ENCODE measurements around the gene FTCD.

GRCh38 chr21:46165098-46165497 is 9.7 kb upstream of the FTCD start:
- TF ChIP-seq MTA2 (IDR thresholded peaks at IDR 0.05; ENCODE audit: low read depth) (no peak), NRF1 (conservative IDR thresholded peaks at IDR 0.05; ENCODE audit: low read depth, low read length) (no peak), POLR2AphosphoS5 (IDR thresholded peaks at IDR 0.05; ENCODE audit: low read length) (no peak), ESRRA (IDR thresholded peaks at IDR 0.05; ENCODE audit: low read length) (no peak), CHD4 (IDR thresholded peaks at IDR 0.05) (no peak), BHLHE40 (IDR thresholded peaks at IDR 0.05; ENCODE audit: borderline replicate concordance in 1 of 2, low read depth in 2 of 2, low read length in 1 of 2) (no peak), YY1 (IDR thresholded peaks at IDR 0.05; ENCODE audit: low read depth, low read length) (no peak), RAD21 (IDR thresholded peaks at IDR 0.05; ENCODE audit: insufficient read depth, low read depth, low read length) (no peak), IRF3 (IDR thresholded peaks at IDR 0.05) (no peak), HDAC2 (IDR thresholded peaks at IDR 0.05) (no peak), CTCF (IDR thresholded peaks at IDR 0.05 in 2 of 3, conservative IDR thresholded peaks at IDR 0.05 in 1 of 3; ENCODE audit: control insufficient read depth in 2 of 3, extremely low read depth in 1 of 3, insufficient read depth in 1 of 3, low read depth in 3 of 3, low read length in 3 of 3) (no peak)

Data from GM12878 (cell line).